Progenitor cell of endocrine pancreas (in vitro differentiated cells): Measurements from ENCODE around the gene DGKI. TPM values are rescaled to one million over a fixed set of nuclear protein-coding genes. Genes with fewer than 3 reads are reported as not detected.

ENCODE experiments used
- DNase-seq: peaks from one replicate; pipeline ENCODE4 v3.0.0; 2021; ENCODE audit warnings: low spot score; ENCODE audit not compliant: unreplicated experiment
- H3K27ac Mint-ChIP-seq: 2 replicates; pipeline ENCODE4 v1.8.0; 2021; ENCODE audit warnings: mild to moderate bottlenecking, moderate library complexity, mixed read lengths
- H3K27me3 Mint-ChIP-seq: 2 replicates; pipeline ENCODE4 v1.8.0; 2021; ENCODE audit warnings: mixed read lengths
- H3K36me3 Mint-ChIP-seq: 2 replicates; pipeline ENCODE4 v1.8.0; 2022; ENCODE audit warnings: mixed read lengths; ENCODE audit not compliant: insufficient read depth
- H3K4me1 Mint-ChIP-seq: 2 replicates; pipeline ENCODE4 v1.8.0; 2021; ENCODE audit warnings: low read depth, mixed read lengths
- H3K4me3 Mint-ChIP-seq: 2 replicates; pipeline ENCODE4 v1.8.0; 2021; ENCODE audit warnings: low read depth, mild to moderate bottlenecking, moderate library complexity, mixed read lengths
- H3K9me3 Mint-ChIP-seq: 2 replicates; pipeline ENCODE4 v1.8.0; 2021; ENCODE audit warnings: low read depth, mixed read lengths
- total RNA-seq: library from RNA; stranded (reverse); gene quantifications from 2 replicates; pipeline ENCODE4 v1.2.1, GENCODE V29; 2021
- TF ChIP-seq, protein P1 (sequence below): fragments of 200-600 bp; sonication (generic); IDR thresholded peaks from one replicate; pipeline ENCODE4 v1.5.0; 2021; ENCODE audit warnings: antibody characterized with exemption, mild to moderate bottlenecking; ENCODE audit not compliant: unreplicated experiment

Gene DGKI
- total RNA-seq, 1 donor from 2014 or later, result 0.41 TPM

DNA sequence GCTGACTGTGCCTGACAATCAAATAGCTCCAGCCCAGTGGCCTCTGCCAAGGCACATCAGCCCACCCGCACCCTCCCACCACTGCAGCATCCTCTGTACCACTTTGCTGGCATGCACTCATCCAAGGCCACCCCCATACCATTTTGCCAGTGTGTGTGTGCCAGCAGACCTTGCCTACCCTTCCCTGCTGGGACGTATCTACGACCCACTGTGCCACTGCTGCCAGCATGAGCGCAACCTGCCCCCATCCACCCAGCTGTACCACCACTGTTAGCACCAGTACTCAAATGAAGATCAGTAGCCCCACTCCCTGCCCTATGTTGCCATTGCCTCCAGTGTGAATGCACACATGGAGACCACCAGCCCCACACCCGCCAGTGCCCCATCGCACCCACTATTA is 353.9 kb downstream of the DGKI start:
- no peaks in the 10 kb centered on the region for H3K4me1 Mint-ChIP-seq

DNA sequence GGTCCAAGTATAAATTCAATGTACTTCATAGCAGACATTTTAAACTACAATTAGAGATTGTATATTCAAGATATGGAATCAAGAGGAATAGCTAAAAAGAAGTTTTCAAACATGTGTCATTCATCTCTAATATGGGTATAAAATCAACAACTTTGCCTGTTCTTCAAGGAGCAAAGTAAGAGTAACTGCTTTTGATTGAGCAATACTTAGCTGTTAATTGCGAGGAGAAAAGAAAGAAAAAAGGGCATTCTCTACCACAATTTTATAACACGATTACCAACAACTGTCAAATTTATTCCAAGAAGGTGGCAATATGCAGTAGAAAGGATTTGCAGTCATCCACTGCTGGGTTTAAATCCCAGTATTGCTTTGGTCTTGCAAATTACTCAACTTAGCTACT is 356.9 kb downstream of the DGKI start:
- peaks cover 1% of the 10 kb centered on the region for H3K36me3 Mint-ChIP-seq
- no peak overlapping the region for H3K4me3 Mint-ChIP-seq
- TF ChIP-seq, protein P1, sequence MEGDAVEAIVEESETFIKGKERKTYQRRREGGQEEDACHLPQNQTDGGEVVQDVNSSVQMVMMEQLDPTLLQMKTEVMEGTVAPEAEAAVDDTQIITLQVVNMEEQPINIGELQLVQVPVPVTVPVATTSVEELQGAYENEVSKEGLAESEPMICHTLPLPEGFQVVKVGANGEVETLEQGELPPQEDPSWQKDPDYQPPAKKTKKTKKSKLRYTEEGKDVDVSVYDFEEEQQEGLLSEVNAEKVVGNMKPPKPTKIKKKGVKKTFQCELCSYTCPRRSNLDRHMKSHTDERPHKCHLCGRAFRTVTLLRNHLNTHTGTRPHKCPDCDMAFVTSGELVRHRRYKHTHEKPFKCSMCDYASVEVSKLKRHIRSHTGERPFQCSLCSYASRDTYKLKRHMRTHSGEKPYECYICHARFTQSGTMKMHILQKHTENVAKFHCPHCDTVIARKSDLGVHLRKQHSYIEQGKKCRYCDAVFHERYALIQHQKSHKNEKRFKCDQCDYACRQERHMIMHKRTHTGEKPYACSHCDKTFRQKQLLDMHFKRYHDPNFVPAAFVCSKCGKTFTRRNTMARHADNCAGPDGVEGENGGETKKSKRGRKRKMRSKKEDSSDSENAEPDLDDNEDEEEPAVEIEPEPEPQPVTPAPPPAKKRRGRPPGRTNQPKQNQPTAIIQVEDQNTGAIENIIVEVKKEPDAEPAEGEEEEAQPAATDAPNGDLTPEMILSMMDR, result no peak
- H3K27me3 Mint-ChIP-seq, result no peaks in the 10 kb centered on the region
- no peaks in the 10 kb centered on the region for H3K4me1 Mint-ChIP-seq
- peaks cover 11% of the 10 kb centered on the region for H3K9me3 Mint-ChIP-seq
- no peak for DNase-seq
- no peak overlapping the region for H3K27ac Mint-ChIP-seq

More for the DNA sequence above, 353.9 kb downstream of the DGKI start:
- TF ChIP-seq, protein P1, result no peak
- H3K36me3 Mint-ChIP-seq, result peaks cover 1% of the 10 kb centered on the region
- H3K27me3 Mint-ChIP-seq, result no peaks in the 10 kb centered on the region
- H3K27ac Mint-ChIP-seq, result no peak overlapping the region
- H3K9me3 Mint-ChIP-seq, result peaks cover 27% of the 10 kb centered on the region
- no peak for DNase-seq
- no peak overlapping the region for H3K4me3 Mint-ChIP-seq

DNA sequence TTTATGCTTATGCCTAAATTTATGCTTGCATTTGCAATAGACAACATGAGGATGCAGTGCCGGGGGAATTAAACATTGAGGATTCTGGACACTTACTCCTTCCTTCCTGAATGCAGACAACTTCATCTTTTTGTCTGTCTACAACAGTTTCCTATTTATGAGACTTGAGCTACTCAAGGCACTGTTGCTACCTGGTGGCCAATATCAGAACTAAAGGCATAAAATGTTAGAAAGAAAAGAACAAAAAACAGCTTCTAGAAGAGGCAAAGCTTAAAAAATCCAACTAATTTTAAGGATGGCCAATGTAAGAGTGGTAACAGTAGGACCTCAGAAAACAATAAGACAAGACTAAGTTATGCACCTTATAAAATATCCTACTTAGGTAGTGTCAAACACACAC is 358.7 kb downstream of the DGKI start:
- TF ChIP-seq, protein P1, result peak; percentile 20
- Mint-ChIP-seq H3K4me1 (no peaks in the 10 kb centered on the region), H3K27ac (no peak overlapping the region)

DNA sequence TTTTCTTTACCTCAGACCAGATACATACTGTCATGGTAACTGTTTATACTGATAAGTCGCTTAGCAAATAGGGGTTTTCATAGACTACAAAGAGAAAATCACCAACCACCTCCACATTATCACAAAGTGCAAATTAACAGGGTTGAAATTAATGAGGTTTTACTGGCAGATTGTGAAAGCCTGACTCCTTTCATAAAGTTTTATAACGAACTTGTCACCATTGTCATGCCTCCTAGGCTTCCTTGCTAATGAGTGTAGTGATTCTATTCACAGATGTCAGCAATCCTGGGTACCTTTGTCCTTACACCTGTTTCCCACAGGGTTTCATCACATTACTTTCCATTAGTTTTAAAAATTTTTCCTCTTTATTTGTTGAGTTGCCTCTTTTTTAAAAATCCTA is 361.0 kb downstream of the DGKI start:
- H3K4me1 Mint-ChIP-seq, result no peaks in the 10 kb centered on the region
- H3K9me3 Mint-ChIP-seq, result no peaks in the 10 kb centered on the region
- no peak overlapping the region for H3K27ac Mint-ChIP-seq
- H3K27me3 Mint-ChIP-seq, result no peaks in the 10 kb centered on the region
- no peak for DNase-seq
- TF ChIP-seq, protein P1, result no peak
- no peak overlapping the region for H3K4me3 Mint-ChIP-seq
- H3K36me3 Mint-ChIP-seq, result no peaks in the 10 kb centered on the region

More for the DNA sequence above, 358.7 kb downstream of the DGKI start:
- Mint-ChIP-seq H3K4me3 (no peak overlapping the region), H3K27me3 (no peaks in the 10 kb centered on the region), H3K36me3 (no peaks in the 10 kb centered on the region), H3K9me3 (no peaks in the 10 kb centered on the region)
- no peak for DNase-seq

DNA sequence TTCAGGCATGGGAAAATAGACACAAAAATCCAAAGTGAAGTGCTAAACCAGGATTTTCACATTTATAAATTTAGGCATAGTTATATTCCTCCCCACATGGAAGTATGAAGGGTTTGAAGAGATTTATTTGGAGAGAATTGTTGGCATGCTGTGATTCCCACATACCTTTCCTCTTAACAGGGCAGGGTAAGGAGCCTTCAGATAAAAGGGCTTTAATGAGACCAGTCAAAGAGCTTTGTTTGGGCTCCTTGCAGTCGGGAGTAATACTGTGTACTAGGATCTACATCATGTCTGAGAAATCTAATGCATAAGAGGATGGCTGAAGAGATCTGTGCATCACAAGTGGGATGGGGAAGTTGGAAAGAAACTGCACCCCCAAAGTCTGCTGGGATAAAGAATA is 362.4 kb downstream of the DGKI start:
- no peak for DNase-seq
- Mint-ChIP-seq H3K27ac (no peak overlapping the region), H3K9me3 (no peaks in the 10 kb centered on the region), H3K27me3 (no peaks in the 10 kb centered on the region), H3K4me1 (no peaks in the 10 kb centered on the region), H3K36me3 (no peaks in the 10 kb centered on the region), H3K4me3 (no peak overlapping the region)
- TF ChIP-seq, protein P1, result no peak
